HEK293 (cell line): ENCODE results near the gene KIFC1.

ENCODE experiments used
- CTCF ChIA-PET: fragments of 350-600 bp; formaldehyde crosslinking; extraction: SDS; loops from one replicate; lab custom pipeline; 2021; ENCODE audit warnings: antibody characterized with exemption; lab: Yijun Ruan, JAX
- POLR2A ChIA-PET: fragments of 300-600 bp; formaldehyde crosslinking; extraction: SDS; loops from one replicate; lab custom pipeline; 2020; ENCODE audit warnings: antibody characterized with exemption, inconsistent platforms; lab: Yijun Ruan, JAX
- H3K27ac ChIP-seq: fragments of 200-500 bp; sonication (Bioruptor generic); 2 replicates; pipeline ENCODE4 v1.5.1; 2014; ENCODE audit warnings: low read depth, low read length, control low read depth, inconsistent platforms; ENCODE audit errors: extremely low read depth
- H3K36me3 ChIP-seq, 2 experiments: fragments of 200-500 bp in 1 of 2; sonication (Bioruptor generic) in 1 of 2; 1 replicate in 1 of 2; 2 replicates in 1 of 2; pipeline ENCODE4 v1.5.1; 2014 to 2017; ENCODE audit warnings: inconsistent platforms in 2 of 2, low read length in 2 of 2; ENCODE audit not compliant: control insufficient read depth in 2 of 2, insufficient read depth in 1 of 2
- H3K4me1 ChIP-seq: fragments of 200-500 bp; sonication (Bioruptor generic); 2 replicates; pipeline ENCODE4 v1.5.1; 2014; ENCODE audit warnings: mild to moderate bottlenecking, low read length, inconsistent platforms; ENCODE audit not compliant: control insufficient read depth, insufficient read depth
- H3K4me3 ChIP-seq: 2 replicates; pipeline ENCODE4 v1.5.1; 2011; ENCODE audit warnings: low read depth, mild to moderate bottlenecking, control low read depth, low read length, moderate library complexity
- H3K9me3 ChIP-seq: fragments of 200-500 bp; sonication (Bioruptor generic); 2 replicates; pipeline ENCODE4 v1.5.1; 2014; ENCODE audit warnings: low read depth, low read length, inconsistent platforms; ENCODE audit not compliant: control insufficient read depth, insufficient read depth
- GFI1B ChIP-seq: fragments of 450-650 bp; formaldehyde crosslinking; IDR thresholded peaks from 2 replicates; pipeline ENCODE4 v1.5.1; 2016; ENCODE audit warnings: missing biosample characterization, missing genetic modification characterization
- MEIS1 ChIP-seq: sonication (generic); formaldehyde crosslinking; IDR thresholded peaks from 2 replicates; pipeline ENCODE4 v1.8.1; 2022; ENCODE audit warnings: missing genetic modification reagents, mild to moderate bottlenecking, borderline replicate concordance
- SETDB1 ChIP-seq: IDR thresholded peaks from one replicate; pipeline ENCODE4 v1.6.1; 2017; ENCODE audit warnings: mild to moderate bottlenecking, low read length, moderate library complexity, mixed read lengths; ENCODE audit not compliant: insufficient read length
- ZNF10 ChIP-seq: fragments of 450-650 bp; formaldehyde crosslinking; IDR thresholded peaks from 2 replicates; pipeline ENCODE4 v1.5.1; 2017; ENCODE audit warnings: missing biosample characterization, missing genetic modification characterization
- ZNF157 ChIP-seq: fragments of 450-650 bp; formaldehyde crosslinking; IDR thresholded peaks from 2 replicates; pipeline ENCODE4 v1.5.1; 2016; ENCODE audit warnings: missing biosample characterization, missing genetic modification characterization
- ZNF211 ChIP-seq: fragments of 450-650 bp; formaldehyde crosslinking; IDR thresholded peaks from 2 replicates; pipeline ENCODE4 v1.5.1; 2016; ENCODE audit warnings: low read depth, missing biosample characterization, missing genetic modification characterization
- ZNF274 ChIP-seq, 2 experiments: fragments of 200-500 bp in 1 of 2; fragments of 450-650 bp in 1 of 2; sonication (Bioruptor generic) in 1 of 2; formaldehyde crosslinking in 1 of 2; IDR thresholded peaks; 2 replicates each; pipeline versions ENCODE4 v1.5.1 to v1.6.1; 2014 to 2016; ENCODE audit warnings: borderline replicate concordance in 1 of 2, inconsistent platforms in 1 of 2, low read length in 1 of 2, missing biosample characterization in 1 of 2, missing genetic modification characterization in 1 of 2
- ZNF335 ChIP-seq: fragments of 450-650 bp; formaldehyde crosslinking; conservative IDR thresholded peaks from 2 replicates; pipeline ENCODE4 v1.5.1; 2016; ENCODE audit warnings: missing biosample characterization, missing genetic modification characterization
- ZNF404 ChIP-seq: fragments of 450-650 bp; formaldehyde crosslinking; IDR thresholded peaks from 2 replicates; pipeline ENCODE4 v1.5.1; 2017; ENCODE audit warnings: missing biosample characterization, missing genetic modification characterization
- ZNF416 ChIP-seq: fragments of 450-650 bp; formaldehyde crosslinking; IDR thresholded peaks from 2 replicates; pipeline ENCODE4 v1.5.1; 2016; ENCODE audit warnings: missing biosample characterization, missing genetic modification characterization
- ZNF426 ChIP-seq: fragments of 450-650 bp; formaldehyde crosslinking; IDR thresholded peaks from 2 replicates; pipeline ENCODE4 v1.5.1; 2017; ENCODE audit warnings: missing biosample characterization, missing genetic modification characterization, mild to moderate bottlenecking, inconsistent platforms, moderate library complexity
- ZNF48 ChIP-seq: fragments of 450-650 bp; formaldehyde crosslinking; IDR thresholded peaks from 2 replicates; pipeline ENCODE4 v1.5.1; 2016; ENCODE audit warnings: missing biosample characterization, missing genetic modification characterization
- ZNF560 ChIP-seq: fragments of 450-650 bp; formaldehyde crosslinking; IDR thresholded peaks from 2 replicates; pipeline ENCODE4 v1.5.1; 2017; ENCODE audit warnings: missing biosample characterization, missing genetic modification characterization, borderline replicate concordance
- ZNF768 ChIP-seq: fragments of 450-650 bp; formaldehyde crosslinking; IDR thresholded peaks from 2 replicates; pipeline ENCODE4 v1.5.1; 2018; ENCODE audit warnings: missing biosample characterization, mild to moderate bottlenecking, missing genetic modification characterization
- TF ChIP-seq, protein P1 (sequence below): fragments of 450-650 bp; formaldehyde crosslinking; IDR thresholded peaks from 2 replicates; pipeline ENCODE4 v1.5.1; 2017; ENCODE audit warnings: missing biosample characterization, missing genetic modification characterization
- TF ChIP-seq, protein P2 (sequence below): IDR thresholded peaks from 2 replicates; pipeline ENCODE4 v1.6.1; 2011; ENCODE audit warnings: mild to moderate bottlenecking, low read depth, low read length, borderline replicate concordance
- TF ChIP-seq, protein P3 (sequence below): fragments of 450-650 bp; formaldehyde crosslinking; IDR thresholded peaks from 2 replicates; pipeline ENCODE4 v1.5.1; 2016; ENCODE audit warnings: missing biosample characterization, missing genetic modification characterization

Gene KIFC1

DNA sequence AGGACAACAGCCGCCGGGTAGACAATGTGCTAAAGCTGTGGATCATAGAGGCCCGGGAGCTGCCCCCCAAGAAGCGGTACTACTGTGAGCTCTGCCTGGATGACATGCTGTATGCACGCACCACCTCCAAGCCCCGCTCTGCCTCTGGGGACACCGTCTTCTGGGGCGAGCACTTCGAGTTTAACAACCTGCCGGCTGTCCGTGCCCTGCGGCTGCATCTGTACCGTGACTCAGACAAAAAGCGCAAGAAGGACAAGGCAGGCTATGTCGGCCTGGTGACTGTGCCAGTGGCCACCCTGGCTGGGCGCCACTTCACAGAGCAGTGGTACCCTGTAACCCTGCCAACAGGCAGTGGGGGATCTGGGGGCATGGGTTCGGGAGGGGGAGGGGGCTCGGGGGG, 46.0 kb downstream of the KIFC1 start:
- CTCF ChIA-PET, result interaction anchor here (1.5 kb wide), 1 partner anchor 12 kb away, joined by 3 read pairs; no protein-coding TSS in a partner anchor
- peaks cover 5% of the 10 kb centered on the region for H3K4me1 ChIP-seq
- no peaks in the 10 kb centered on the region for H3K9me3 ChIP-seq
- peaks cover 8 to 48% of the 10 kb centered on the region in 2 experiments; a peak in 2 of 3 replicates for H3K36me3 ChIP-seq
- POLR2A ChIA-PET, result interaction anchor here (1.4 kb wide), 1 partner anchor 19 kb away, joined by 3 read pairs; the partner anchor contains the start of gene CUTA
- H3K4me3 ChIP-seq, result no peak overlapping the region
- H3K27ac ChIP-seq, result no peak overlapping the region
- TF ChIP-seq MEIS1 (CRISPR knock-in tag), result no peak
- TF ChIP-seq ZNF768 (tag by site-specific recombination), result no peak
- TF ChIP-seq, protein P1, sequence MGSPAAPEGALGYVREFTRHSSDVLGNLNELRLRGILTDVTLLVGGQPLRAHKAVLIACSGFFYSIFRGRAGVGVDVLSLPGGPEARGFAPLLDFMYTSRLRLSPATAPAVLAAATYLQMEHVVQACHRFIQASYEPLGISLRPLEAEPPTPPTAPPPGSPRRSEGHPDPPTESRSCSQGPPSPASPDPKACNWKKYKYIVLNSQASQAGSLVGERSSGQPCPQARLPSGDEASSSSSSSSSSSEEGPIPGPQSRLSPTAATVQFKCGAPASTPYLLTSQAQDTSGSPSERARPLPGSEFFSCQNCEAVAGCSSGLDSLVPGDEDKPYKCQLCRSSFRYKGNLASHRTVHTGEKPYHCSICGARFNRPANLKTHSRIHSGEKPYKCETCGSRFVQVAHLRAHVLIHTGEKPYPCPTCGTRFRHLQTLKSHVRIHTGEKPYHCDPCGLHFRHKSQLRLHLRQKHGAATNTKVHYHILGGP (tag by site-specific recombination), result no peak
- no peak for TF ChIP-seq ZNF426 (tag by site-specific recombination)
- TF ChIP-seq, protein P2, sequence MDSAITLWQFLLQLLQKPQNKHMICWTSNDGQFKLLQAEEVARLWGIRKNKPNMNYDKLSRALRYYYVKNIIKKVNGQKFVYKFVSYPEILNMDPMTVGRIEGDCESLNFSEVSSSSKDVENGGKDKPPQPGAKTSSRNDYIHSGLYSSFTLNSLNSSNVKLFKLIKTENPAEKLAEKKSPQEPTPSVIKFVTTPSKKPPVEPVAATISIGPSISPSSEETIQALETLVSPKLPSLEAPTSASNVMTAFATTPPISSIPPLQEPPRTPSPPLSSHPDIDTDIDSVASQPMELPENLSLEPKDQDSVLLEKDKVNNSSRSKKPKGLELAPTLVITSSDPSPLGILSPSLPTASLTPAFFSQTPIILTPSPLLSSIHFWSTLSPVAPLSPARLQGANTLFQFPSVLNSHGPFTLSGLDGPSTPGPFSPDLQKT, result no peak
- TF ChIP-seq ZNF10 (tag by site-specific recombination), result no peak
- no peak for TF ChIP-seq ZNF416
- no peak for TF ChIP-seq ZNF404 (tag by site-specific recombination)

DNA sequence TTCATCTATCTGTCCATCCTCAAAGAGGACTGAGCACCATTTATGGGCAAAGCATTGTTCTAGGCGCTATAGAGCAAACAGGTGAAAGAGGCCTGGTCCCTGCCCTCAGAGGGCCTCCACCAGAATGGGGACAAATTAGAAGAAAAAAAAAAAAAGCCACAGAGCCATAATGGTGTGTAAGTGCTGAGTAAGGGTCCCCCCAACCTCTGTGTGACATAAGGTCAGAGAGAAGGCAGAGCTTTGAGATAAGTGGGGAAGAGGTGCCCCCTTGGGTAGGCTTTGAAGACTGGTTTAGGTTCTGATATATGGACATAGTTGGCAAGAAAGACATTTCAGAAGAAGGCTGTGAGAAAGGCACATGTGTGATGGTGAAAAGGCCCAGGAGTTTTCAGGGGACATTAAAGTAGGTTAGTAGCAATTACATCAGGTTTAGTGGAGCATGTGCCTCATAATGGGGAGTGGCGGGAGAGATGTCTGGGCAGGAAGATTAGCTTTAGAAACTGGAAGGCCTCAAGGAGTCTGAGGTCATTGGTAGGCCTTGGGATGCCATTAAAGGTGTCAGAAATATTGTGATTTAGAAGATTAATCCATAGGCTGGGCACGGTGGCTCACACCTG, 47.5 kb downstream of the KIFC1 start:
- TF ChIP-seq, protein P3, sequence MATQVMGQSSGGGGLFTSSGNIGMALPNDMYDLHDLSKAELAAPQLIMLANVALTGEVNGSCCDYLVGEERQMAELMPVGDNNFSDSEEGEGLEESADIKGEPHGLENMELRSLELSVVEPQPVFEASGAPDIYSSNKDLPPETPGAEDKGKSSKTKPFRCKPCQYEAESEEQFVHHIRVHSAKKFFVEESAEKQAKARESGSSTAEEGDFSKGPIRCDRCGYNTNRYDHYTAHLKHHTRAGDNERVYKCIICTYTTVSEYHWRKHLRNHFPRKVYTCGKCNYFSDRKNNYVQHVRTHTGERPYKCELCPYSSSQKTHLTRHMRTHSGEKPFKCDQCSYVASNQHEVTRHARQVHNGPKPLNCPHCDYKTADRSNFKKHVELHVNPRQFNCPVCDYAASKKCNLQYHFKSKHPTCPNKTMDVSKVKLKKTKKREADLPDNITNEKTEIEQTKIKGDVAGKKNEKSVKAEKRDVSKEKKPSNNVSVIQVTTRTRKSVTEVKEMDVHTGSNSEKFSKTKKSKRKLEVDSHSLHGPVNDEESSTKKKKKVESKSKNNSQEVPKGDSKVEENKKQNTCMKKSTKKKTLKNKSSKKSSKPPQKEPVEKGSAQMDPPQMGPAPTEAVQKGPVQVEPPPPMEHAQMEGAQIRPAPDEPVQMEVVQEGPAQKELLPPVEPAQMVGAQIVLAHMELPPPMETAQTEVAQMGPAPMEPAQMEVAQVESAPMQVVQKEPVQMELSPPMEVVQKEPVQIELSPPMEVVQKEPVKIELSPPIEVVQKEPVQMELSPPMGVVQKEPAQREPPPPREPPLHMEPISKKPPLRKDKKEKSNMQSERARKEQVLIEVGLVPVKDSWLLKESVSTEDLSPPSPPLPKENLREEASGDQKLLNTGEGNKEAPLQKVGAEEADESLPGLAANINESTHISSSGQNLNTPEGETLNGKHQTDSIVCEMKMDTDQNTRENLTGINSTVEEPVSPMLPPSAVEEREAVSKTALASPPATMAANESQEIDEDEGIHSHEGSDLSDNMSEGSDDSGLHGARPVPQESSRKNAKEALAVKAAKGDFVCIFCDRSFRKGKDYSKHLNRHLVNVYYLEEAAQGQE, result no peak
- TF ChIP-seq ZNF211 (tag by site-specific recombination) (no peak), ZNF274 (IDR thresholded peaks at IDR 0.05; ENCODE audit: low read length) (no peak), ZNF274 (tag by site-specific recombination; IDR thresholded peaks at IDR 0.05; ENCODE audit: borderline replicate concordance) (no peak), ZNF157 (tag by site-specific recombination) (no peak), SETDB1 (no peak), ZNF335 (tag by site-specific recombination) (no peak), GFI1B (tag by site-specific recombination) (no peak), ZNF560 (no peak), ZNF48 (tag by site-specific recombination) (no peak), ZNF416 (no peak)
- TF ChIP-seq, protein P2, result no peak
- Histone ChIP-seq H3K9me3 (no peaks in the 10 kb centered on the region), H3K4me1 (no peaks in the 10 kb centered on the region), H3K27ac (no peak overlapping the region), H3K36me3 (peaks cover 8 to 58% of the 10 kb centered on the region in 2 experiments; a peak in 2 of 3 replicates), H3K4me3 (no peak overlapping the region)
- POLR2A ChIA-PET, result interaction anchor here (2.2 kb wide), 1 partner anchor 8 kb away, joined by 12 read pairs; no protein-coding TSS in a partner anchor
- CTCF ChIA-PET, result no interaction called here
